Skeletal muscle satellite cell (primary cell): ENCODE measurements around the gene RNF217.
A peak's percentile ranks its signal among the peaks of the same experiment; 100 is the strongest.

ENCODE experiments used
- H3K27me3 ChIP-seq: 2 replicates; pipeline ENCODE4 v1.7.0; 2013; ENCODE audit warnings: low read length; ENCODE audit not compliant: control insufficient read depth, insufficient read depth
- H3K36me3 ChIP-seq: 2 replicates; pipeline ENCODE4 v1.7.0; 2013; ENCODE audit warnings: mild to moderate bottlenecking, control low read depth, low read length; ENCODE audit not compliant: insufficient read depth
- H3K4me1 ChIP-seq: 2 replicates; pipeline ENCODE4 v1.7.0; 2013; ENCODE audit warnings: low read length; ENCODE audit not compliant: control insufficient read depth, insufficient read depth
- H3K4me2 ChIP-seq: 2 replicates; pipeline ENCODE4 v1.7.0; 2013; ENCODE audit warnings: mild to moderate bottlenecking, low read length
- H3K4me3 ChIP-seq: 2 replicates; pipeline ENCODE4 v1.7.0; 2013; ENCODE audit warnings: low read length
- H3K9ac ChIP-seq: 2 replicates; pipeline ENCODE4 v1.7.0; 2013; ENCODE audit warnings: mild to moderate bottlenecking, low read depth, low read length, moderate library complexity
- H3K9me3 ChIP-seq: replicated peaks from 2 replicates; pipeline ENCODE4 v1.7.0; 2013; ENCODE audit warnings: mild to moderate bottlenecking, control low read depth, low read length

RNF217 gene

DNA sequence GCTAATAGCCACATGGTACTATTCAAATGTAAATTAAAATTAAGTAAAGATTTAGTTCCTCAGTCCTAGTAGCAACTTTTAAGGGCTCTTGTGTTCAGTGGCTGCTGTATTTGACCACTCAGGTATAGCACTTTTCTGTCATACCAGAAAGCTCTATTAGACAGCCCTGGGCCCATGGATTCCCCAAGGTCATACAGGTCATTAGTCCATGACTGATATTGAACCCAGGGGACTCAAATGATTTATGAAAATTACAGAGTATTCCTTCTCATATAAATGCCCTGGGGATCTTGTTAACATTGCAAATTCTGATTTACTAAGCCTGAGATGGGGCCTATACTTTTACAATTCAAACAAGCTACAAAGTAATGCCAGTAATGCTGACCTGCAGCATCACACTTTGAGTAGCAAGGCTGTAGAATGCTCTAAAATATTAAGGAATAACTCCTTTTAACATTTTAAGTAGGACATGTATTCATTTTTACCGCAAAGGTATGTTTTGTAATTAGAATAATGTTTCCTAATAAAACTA lies 29.6 kb downstream of the RNF217 start:
- Histone ChIP-seq H3K36me3 (no peaks in the 10 kb centered on the region), H3K4me1 (peaks cover 33% of the 10 kb centered on the region), H3K9ac (no peak overlapping the region), H3K4me3 (no peak overlapping the region), H3K4me2 (no peak overlapping the region), H3K9me3 (no peaks in the 10 kb centered on the region), H3K27me3 (no peaks in the 10 kb centered on the region)

DNA sequence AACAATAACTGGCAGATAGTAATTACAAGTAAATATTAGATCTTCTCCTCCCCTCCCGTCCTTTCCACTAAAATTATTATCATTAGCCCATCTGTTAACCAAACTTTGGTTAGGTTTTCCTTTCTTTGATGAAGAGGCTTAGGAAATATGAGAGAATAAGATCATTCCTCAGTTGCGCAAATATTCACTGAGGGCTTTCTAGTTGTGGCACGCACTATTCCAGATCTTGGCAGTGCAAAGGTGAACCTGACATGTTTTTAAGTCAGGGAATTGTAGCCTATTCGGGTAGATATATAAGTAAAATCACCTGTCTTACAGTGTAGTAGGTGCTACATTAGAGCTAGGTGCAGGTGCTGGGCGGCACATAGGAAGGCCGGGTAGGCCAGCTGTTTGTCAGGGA lies 31.1 kb downstream of the RNF217 start:
- H3K9me3 ChIP-seq: no peaks in the 10 kb centered on the region

GRCh38 chr6:124994648-124995047 lies 32.4 kb downstream of the RNF217 start:
- no peaks in the 10 kb centered on the region for H3K27me3 ChIP-seq
- no peaks in the 10 kb centered on the region for H3K36me3 ChIP-seq
- no peak overlapping the region for H3K4me3 ChIP-seq
- H3K4me1 ChIP-seq: peaks cover 40% of the 10 kb centered on the region
- peak overlapping the region; percentile 62 for H3K4me2 ChIP-seq
- no peaks in the 10 kb centered on the region for H3K9me3 ChIP-seq
- no peak overlapping the region for H3K9ac ChIP-seq

More for the DNA sequence above, 31.1 kb downstream of the RNF217 start:
- Histone ChIP-seq H3K4me1 (peaks cover 33% of the 10 kb centered on the region), H3K9ac (no peak overlapping the region), H3K4me3 (no peak overlapping the region), H3K27me3 (no peaks in the 10 kb centered on the region), H3K36me3 (no peaks in the 10 kb centered on the region), H3K4me2 (no peak overlapping the region)

DNA sequence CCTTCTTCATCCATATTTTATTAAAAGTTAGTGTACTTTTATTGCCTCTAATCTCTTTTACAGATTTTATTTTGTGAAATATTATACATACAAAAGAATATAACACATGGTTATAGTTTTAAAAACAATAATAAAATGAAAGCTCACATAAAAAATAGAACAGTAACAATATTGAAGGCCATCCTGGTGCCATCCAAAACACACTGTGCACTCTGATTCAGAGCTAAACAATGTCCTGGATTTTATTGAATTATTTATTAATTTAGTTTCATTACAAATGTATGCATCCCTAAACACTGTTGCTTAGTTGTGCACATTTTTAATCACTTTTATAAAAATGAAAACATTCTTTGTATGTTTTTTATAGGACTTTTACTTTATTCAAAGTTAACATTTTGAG lies 32.9 kb downstream of the RNF217 start:
- Histone ChIP-seq H3K4me1 (peaks cover 40% of the 10 kb centered on the region), H3K9ac (peak overlapping the region; percentile 61), H3K4me3 (peak overlapping the region; percentile 19), H3K9me3 (no peaks in the 10 kb centered on the region), H3K36me3 (no peaks in the 10 kb centered on the region), H3K4me2 (peak overlapping the region; percentile 62), H3K27me3 (no peaks in the 10 kb centered on the region)

DNA sequence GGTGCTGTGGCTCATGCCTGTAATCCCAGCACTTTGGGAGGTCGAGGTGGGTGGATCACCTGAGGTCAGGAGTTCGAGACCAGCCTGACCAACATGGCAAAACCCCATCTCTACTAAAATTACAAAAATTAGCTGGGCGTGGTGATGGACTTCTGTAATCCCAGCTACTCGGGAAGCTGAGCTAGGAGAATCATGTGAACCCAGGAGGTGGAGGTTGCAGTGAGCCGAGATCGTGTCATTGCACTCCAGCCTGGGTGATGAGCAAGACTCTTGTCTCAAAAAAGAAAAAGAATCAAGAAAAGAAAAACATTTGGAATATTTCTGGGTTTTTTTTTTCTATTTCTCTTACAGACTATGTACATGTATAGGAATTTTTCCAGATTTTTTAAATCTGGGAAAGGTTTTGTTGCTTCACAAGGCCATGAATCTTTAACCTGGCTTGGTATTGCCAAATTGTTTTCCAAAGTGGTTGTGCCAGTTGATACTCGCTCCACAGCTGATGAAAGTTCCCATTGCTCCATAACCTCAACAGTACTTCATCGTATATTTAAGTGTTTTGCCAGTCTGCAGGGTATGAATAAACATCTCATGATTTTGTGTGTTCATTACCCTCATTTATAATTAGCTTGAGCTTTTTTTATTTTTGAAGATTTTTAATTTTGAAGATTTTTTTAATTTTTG lies 33.5 kb downstream of the RNF217 start:
- no peaks in the 10 kb centered on the region for H3K27me3 ChIP-seq
- peak overlapping the region; percentile 62 for H3K4me2 ChIP-seq
- peaks cover 40% of the 10 kb centered on the region for H3K4me1 ChIP-seq
- H3K36me3 ChIP-seq: no peaks in the 10 kb centered on the region
- H3K4me3 ChIP-seq: peak overlapping the region; percentile 19
- peak overlapping the region; percentile 61 for H3K9ac ChIP-seq
- H3K9me3 ChIP-seq: no peaks in the 10 kb centered on the region

- H3K27me3 ChIP-seq: no peaks in the 10 kb centered on the region
- H3K36me3 ChIP-seq: no peaks in the 10 kb centered on the region
- H3K4me2 ChIP-seq: no peak overlapping the region
- peaks cover 45% of the 10 kb centered on the region for H3K4me1 ChIP-seq
- H3K9me3 ChIP-seq: no peaks in the 10 kb centered on the region
- H3K9ac ChIP-seq: no peak overlapping the region
- H3K4me3 ChIP-seq: no peak overlapping the region
Measured at GRCh38 chr6:124996411-124996810, 34.2 kb downstream of the RNF217 start.

GRCh38 chr6:124997196-124997875 lies 35.1 kb downstream of the RNF217 start:
- no peaks in the 10 kb centered on the region for H3K9me3 ChIP-seq
- no peak overlapping the region for H3K4me2 ChIP-seq
- no peaks in the 10 kb centered on the region for H3K36me3 ChIP-seq
- H3K9ac ChIP-seq: no peak overlapping the region
- peaks cover 54% of the 10 kb centered on the region for H3K4me1 ChIP-seq
- H3K4me3 ChIP-seq: no peak overlapping the region
- H3K27me3 ChIP-seq: no peaks in the 10 kb centered on the region

DNA sequence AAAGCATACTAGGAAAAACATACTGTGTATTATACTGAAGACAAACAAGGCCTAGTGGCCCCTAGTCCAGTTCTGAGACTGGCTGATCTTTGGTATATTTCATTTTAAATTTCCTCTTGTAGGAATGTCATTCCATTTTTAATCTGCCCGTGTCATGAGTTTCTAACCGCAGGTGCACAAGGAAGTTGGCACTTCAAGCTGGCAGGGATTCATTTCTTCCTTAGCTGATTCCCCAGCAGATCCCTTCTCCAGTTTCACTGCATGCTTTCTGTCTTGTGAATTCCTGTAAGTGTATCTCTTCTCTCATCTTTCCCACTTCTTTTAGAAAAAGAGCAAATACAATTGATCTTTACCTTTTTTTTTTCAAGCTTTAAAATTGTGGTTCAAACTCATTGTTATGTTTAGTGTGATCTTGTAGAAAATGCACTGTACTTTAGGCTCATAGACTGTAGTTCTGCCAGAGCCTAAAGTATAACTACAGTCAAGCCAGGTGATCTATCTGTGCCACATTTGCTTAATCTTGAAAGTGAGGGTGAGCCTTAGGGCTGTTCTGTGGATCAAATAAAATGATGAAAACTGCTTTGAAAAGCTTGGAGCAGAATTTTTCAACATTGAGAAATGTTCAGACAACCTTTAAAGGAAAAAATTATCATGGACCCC lies 37.0 kb downstream of the RNF217 start:
- Histone ChIP-seq H3K27me3 (no peaks in the 10 kb centered on the region), H3K4me1 (peaks cover 58% of the 10 kb centered on the region)

DNA sequence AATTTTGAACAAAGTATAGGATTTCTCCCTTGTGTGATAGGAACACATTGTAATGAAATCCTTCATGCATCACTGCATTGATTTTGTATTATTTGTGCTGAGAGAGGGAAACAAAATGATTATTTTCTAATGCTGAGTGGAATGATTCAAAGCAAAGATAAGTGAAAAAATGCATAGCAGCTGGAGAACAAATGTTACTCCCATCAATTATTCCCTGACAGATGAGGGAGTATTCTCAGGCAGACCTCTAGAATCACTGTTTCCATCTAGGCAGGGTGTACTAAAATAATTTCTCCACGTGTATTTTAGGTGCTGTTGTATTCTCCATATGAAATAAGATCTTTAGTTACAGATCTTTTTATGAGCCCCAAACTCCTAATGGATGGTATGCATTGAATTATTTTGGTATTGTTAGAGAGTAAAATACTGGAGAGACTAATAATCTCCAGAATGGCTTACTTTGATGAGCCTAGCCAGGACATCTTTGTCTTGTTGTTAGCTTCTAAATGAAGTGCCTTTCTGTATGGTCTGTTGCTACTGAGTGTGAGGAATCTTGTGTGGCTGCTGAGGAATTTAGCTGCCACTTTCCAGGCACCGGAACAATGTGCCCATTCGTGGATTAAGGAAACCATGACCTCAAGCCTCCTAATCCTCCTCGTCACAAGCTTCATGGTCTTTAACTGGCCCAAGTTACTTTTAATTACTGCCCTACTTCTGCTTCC lies 39.6 kb downstream of the RNF217 start:
- Histone ChIP-seq H3K4me1 (peaks cover 39% of the 10 kb centered on the region), H3K9ac (peak overlapping the region; percentile 66), H3K27me3 (no peaks in the 10 kb centered on the region), H3K36me3 (no peaks in the 10 kb centered on the region), H3K4me3 (peak overlapping the region; percentile 60), H3K9me3 (no peaks in the 10 kb centered on the region), H3K4me2 (peak overlapping the region; percentile 83)

More for the DNA sequence above, 37.0 kb downstream of the RNF217 start:
- no peaks in the 10 kb centered on the region for H3K9me3 ChIP-seq
- no peaks in the 10 kb centered on the region for H3K36me3 ChIP-seq
- no peak overlapping the region for H3K9ac ChIP-seq
- H3K4me2 ChIP-seq: no peak overlapping the region
- no peak overlapping the region for H3K4me3 ChIP-seq

- peaks cover 45% of the 10 kb centered on the region for H3K4me1 ChIP-seq
Measured at GRCh38 chr6:125002406-125002741, 40.1 kb downstream of the RNF217 start.

GRCh38 chr6:125003070-125003469 lies 40.8 kb downstream of the RNF217 start:
- H3K9ac ChIP-seq: peak overlapping the region; percentile 66
- H3K4me2 ChIP-seq: peak overlapping the region; percentile 83
- no peaks in the 10 kb centered on the region for H3K27me3 ChIP-seq
- H3K4me3 ChIP-seq: no peak overlapping the region
- peaks cover 50% of the 10 kb centered on the region for H3K4me1 ChIP-seq
- no peaks in the 10 kb centered on the region for H3K36me3 ChIP-seq
- no peaks in the 10 kb centered on the region for H3K9me3 ChIP-seq

More at GRCh38 chr6:125002406-125002741, 40.1 kb downstream of the RNF217 start:
- Histone ChIP-seq H3K9ac (peak overlapping the region; percentile 66), H3K4me2 (peak overlapping the region; percentile 83), H3K4me3 (peak overlapping the region; percentile 60), H3K9me3 (no peaks in the 10 kb centered on the region), H3K27me3 (no peaks in the 10 kb centered on the region), H3K36me3 (no peaks in the 10 kb centered on the region)
